Endodermal cell (in vitro differentiated cells): ENCODE measurements around the gene GJB3. TPM values are rescaled to one million over a fixed set of nuclear protein-coding genes. Genes with fewer than 3 reads are reported as not detected.

Source experiments
- DNase-seq: peaks from one replicate; pipeline ENCODE4 v3.0.0-alpha.2; 2017
- H3K27ac ChIP-seq: 2 replicates; pipeline ENCODE4 v1.5.1; 2013; ENCODE audit warnings: mild to moderate bottlenecking, low read depth, low read length, moderate library complexity
- H3K27me3 ChIP-seq: 2 replicates; pipeline ENCODE4 v1.6.1; 2013; ENCODE audit warnings: mild to moderate bottlenecking, low read length, moderate library complexity; ENCODE audit not compliant: insufficient read depth, control insufficient read depth, poor library complexity, severe bottlenecking
- H3K36me3 ChIP-seq: 2 replicates; pipeline ENCODE4 v1.7.0; 2013; ENCODE audit warnings: mild to moderate bottlenecking, low read length, moderate library complexity; ENCODE audit not compliant: control insufficient read depth, insufficient read depth
- H3K4me1 ChIP-seq: one replicate; pipeline ENCODE4 v1.7.0; 2013; ENCODE audit warnings: low read length; ENCODE audit not compliant: control insufficient read depth, insufficient read depth
- H3K4me3 ChIP-seq: 2 replicates; pipeline ENCODE4 v1.5.1; 2013; ENCODE audit warnings: mild to moderate bottlenecking, low read length, moderate library complexity
- H3K9ac ChIP-seq: 2 replicates; pipeline ENCODE4 v1.6.1; 2013; ENCODE audit warnings: mild to moderate bottlenecking, low read length, moderate library complexity; ENCODE audit not compliant: poor library complexity, severe bottlenecking; ENCODE audit errors: extremely low read depth
- H3K9me3 ChIP-seq: 2 replicates; pipeline ENCODE4 v1.6.1; 2013; ENCODE audit warnings: mild to moderate bottlenecking, low read length, moderate library complexity; ENCODE audit not compliant: control insufficient read depth
- H3K27ac Mint-ChIP-seq: 2 replicates; pipeline ENCODE4 v1.8.0; 2020; ENCODE audit warnings: mixed read lengths
- H3K27me3 Mint-ChIP-seq: 2 replicates; pipeline ENCODE4 v1.8.0; 2021; ENCODE audit warnings: mild to moderate bottlenecking, mixed read lengths; ENCODE audit not compliant: insufficient read depth
- H3K36me3 Mint-ChIP-seq: 2 replicates; pipeline ENCODE4 v1.8.0; 2020; ENCODE audit warnings: low read depth, mixed read lengths
- H3K4me1 Mint-ChIP-seq: 2 replicates; pipeline ENCODE4 v1.8.0; 2020; ENCODE audit warnings: mixed read lengths
- H3K4me3 Mint-ChIP-seq: 2 replicates; pipeline ENCODE4 v1.8.0; 2020; ENCODE audit warnings: mild to moderate bottlenecking, moderate library complexity, mixed read lengths
- H3K9me3 Mint-ChIP-seq: 2 replicates; pipeline ENCODE4 v1.8.0; 2020; ENCODE audit warnings: mild to moderate bottlenecking, mixed read lengths
- WGBS, 2 experiments: methylation state at CpG; one replicate each; pipeline versions ENCODE4 v1.1.5 to v1.1.7; 2013; ENCODE audit warnings: missing lambda C conversion rate in 2 of 2, mixed read lengths in 1 of 2; ENCODE audit not compliant: insufficient coverage in 1 of 2, insufficient read length in 1 of 2; 5-methylcytosine and 5-hydroxymethylcytosine counted together
- total RNA-seq, 2 donors: library from RNA; stranded (reverse); fragmentation: NEBNext Ultra II Directional in 1 of 2; extraction: Animal tissue kit (Norgen Biotek cat#: 25700) in 1 of 2; gene quantifications; 2 replicates in 1 of 2; 3 replicates in 1 of 2; pipeline ENCODE4 v1.2.1, GENCODE V29; 2021
- TF ChIP-seq, protein P1 (sequence below): fragments of 200-600 bp; sonication (generic); conservative IDR thresholded peaks from 2 replicates; pipeline ENCODE4 v1.5.0; 2021; ENCODE audit warnings: antibody characterized with exemption, mild to moderate bottlenecking

GJB3 gene
- total RNA-seq, 2 donors from 2014 or later: 0.38 to 2.9 TPM

DNA sequence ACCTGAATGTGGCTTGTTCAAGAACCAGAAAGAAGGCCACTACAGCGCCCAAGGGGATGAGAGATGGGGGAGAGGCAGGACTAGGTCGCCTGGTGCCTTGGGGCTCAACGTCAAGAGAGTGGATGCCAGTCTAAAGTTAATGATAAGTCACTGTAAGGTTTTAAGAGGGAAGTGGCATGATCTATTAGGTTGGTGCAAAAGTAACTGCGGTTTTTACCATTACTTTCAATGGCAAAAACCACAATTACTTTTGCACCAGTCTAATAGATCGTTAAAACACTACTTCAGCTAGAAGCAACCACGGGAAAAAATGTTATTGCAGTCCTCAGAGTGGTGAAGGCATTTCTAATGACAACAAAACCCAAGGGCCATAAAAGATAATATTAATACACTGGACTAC lies 2.6 kb upstream of the GJB3 start:
- no peaks in the 10 kb centered on the region for H3K36me3 Mint-ChIP-seq
- H3K27me3 Mint-ChIP-seq: peaks cover 22% of the 10 kb centered on the region
- Histone ChIP-seq H3K4me1 (peaks cover 28% of the 10 kb centered on the region), H3K9me3 (no peaks in the 10 kb centered on the region), H3K4me3 (no peak overlapping the region), H3K9ac (no peak overlapping the region), H3K36me3 (no peaks in the 10 kb centered on the region), H3K27ac (no peak overlapping the region), H3K27me3 (peaks cover 27% of the 10 kb centered on the region)
- H3K4me1 Mint-ChIP-seq: peaks cover 21% of the 10 kb centered on the region
- no peaks in the 10 kb centered on the region for H3K9me3 Mint-ChIP-seq
- H3K27ac Mint-ChIP-seq: no peak overlapping the region
- TF ChIP-seq, protein P1, sequence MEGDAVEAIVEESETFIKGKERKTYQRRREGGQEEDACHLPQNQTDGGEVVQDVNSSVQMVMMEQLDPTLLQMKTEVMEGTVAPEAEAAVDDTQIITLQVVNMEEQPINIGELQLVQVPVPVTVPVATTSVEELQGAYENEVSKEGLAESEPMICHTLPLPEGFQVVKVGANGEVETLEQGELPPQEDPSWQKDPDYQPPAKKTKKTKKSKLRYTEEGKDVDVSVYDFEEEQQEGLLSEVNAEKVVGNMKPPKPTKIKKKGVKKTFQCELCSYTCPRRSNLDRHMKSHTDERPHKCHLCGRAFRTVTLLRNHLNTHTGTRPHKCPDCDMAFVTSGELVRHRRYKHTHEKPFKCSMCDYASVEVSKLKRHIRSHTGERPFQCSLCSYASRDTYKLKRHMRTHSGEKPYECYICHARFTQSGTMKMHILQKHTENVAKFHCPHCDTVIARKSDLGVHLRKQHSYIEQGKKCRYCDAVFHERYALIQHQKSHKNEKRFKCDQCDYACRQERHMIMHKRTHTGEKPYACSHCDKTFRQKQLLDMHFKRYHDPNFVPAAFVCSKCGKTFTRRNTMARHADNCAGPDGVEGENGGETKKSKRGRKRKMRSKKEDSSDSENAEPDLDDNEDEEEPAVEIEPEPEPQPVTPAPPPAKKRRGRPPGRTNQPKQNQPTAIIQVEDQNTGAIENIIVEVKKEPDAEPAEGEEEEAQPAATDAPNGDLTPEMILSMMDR: no peak
- DNase-seq: no peak
- 87 to 93% methylated on average over 3 to 6 of the region's 6 CpGs for WGBS, 2 experiments
- no peak overlapping the region for H3K4me3 Mint-ChIP-seq

DNA sequence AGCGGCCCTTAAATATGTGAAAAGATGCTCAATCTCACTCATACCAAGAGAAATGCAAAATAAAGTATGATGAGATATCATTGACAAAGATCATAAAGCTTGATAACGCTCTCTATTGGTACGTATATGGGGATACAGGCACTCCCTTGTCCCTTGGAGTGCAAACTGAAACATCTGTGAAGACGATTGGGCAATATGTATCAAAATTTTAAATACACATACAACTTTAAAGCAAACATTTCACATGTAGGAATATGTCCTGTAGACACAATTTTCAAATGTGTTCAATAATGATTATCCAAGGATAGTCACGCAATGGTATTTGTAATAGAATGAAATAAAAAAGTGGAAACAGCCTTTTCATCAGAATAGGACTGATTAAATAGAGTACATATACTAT lies 2.0 kb upstream of the GJB3 start:
- no peaks in the 10 kb centered on the region for H3K36me3 ChIP-seq
- peaks cover 21% of the 10 kb centered on the region for H3K4me1 Mint-ChIP-seq
- peaks cover 28% of the 10 kb centered on the region for H3K4me1 ChIP-seq
- no peak overlapping the region for H3K27ac ChIP-seq
- H3K27ac Mint-ChIP-seq: no peak overlapping the region
- no peaks in the 10 kb centered on the region for H3K9me3 Mint-ChIP-seq
- 93 to 100% methylated on average over 2 to 5 of the region's 5 CpGs for whole genome bisulfite sequencing, 2 experiments
- H3K4me3 Mint-ChIP-seq: no peak overlapping the region
- TF ChIP-seq, protein P1: no peak
- no peak overlapping the region for H3K4me3 ChIP-seq
- H3K9ac ChIP-seq: no peak overlapping the region
- H3K36me3 Mint-ChIP-seq: no peaks in the 10 kb centered on the region
- peaks cover 23% of the 10 kb centered on the region for H3K27me3 Mint-ChIP-seq
- no peak for DNase-seq
- no peaks in the 10 kb centered on the region for H3K9me3 ChIP-seq
- H3K27me3 ChIP-seq: peaks cover 27% of the 10 kb centered on the region

DNA sequence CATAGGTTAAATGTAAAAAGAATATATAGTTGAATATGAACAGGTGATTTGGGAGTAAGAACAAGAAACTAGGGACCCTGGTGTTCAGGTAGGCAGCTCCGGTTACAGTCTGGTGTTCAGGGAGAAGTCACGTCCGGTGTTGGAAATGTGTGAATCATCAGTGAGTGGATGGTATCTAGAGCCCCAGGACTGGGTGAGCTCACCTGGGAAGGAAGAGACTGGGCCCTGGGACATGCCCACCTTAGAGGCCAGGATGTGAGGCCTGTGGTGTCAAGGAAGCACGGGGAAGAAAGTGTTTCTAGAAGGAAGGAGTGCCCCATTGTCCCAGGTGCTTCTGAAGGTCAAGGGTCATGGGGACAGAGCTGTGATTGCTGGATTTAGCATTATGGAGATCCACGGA lies 1.5 kb upstream of the GJB3 start:
- no peak overlapping the region for H3K4me3 Mint-ChIP-seq
- no peaks in the 10 kb centered on the region for H3K9me3 ChIP-seq
- H3K9me3 Mint-ChIP-seq: no peaks in the 10 kb centered on the region
- H3K27me3 Mint-ChIP-seq: peaks cover 23% of the 10 kb centered on the region
- H3K4me1 Mint-ChIP-seq: peaks cover 21% of the 10 kb centered on the region
- H3K27me3 ChIP-seq: peaks cover 27% of the 10 kb centered on the region
- 88 to 90% methylated on average over 4 to 5 of the region's 5 CpGs for WGBS, 2 experiments
- no peaks in the 10 kb centered on the region for H3K36me3 ChIP-seq
- H3K4me3 ChIP-seq: no peak overlapping the region
- no peak overlapping the region for H3K27ac ChIP-seq
- no peak overlapping the region for H3K9ac ChIP-seq
- H3K4me1 ChIP-seq: peaks cover 24% of the 10 kb centered on the region
- DNase-seq: peak; percentile 40
- TF ChIP-seq, protein P1: no peak
- H3K36me3 Mint-ChIP-seq: no peaks in the 10 kb centered on the region
- no peak overlapping the region for H3K27ac Mint-ChIP-seq
